B cell (primary cell): ENCODE results near the gene SLC12A4.

Experiments used
- EZH2 ChIP-seq: IDR thresholded peaks from 2 replicates; pipeline ENCODE4 v1.6.1; 2012; ENCODE audit warnings: borderline replicate concordance, low read depth, mild to moderate bottlenecking, moderate library complexity, low read length; ENCODE audit not compliant: insufficient read depth, poor library complexity, severe bottlenecking
- TF ChIP-seq, protein P1 (sequence below): fragments of 200-600 bp; IDR thresholded peaks from one replicate; pipeline ENCODE4 v1.8.0; 2022; ENCODE audit warnings: antibody characterized with exemption, mild to moderate bottlenecking

GRCh38 chr16:67988675-67989074, 20.2 kb upstream of the SLC12A4 start:
- TF ChIP-seq, protein P1, sequence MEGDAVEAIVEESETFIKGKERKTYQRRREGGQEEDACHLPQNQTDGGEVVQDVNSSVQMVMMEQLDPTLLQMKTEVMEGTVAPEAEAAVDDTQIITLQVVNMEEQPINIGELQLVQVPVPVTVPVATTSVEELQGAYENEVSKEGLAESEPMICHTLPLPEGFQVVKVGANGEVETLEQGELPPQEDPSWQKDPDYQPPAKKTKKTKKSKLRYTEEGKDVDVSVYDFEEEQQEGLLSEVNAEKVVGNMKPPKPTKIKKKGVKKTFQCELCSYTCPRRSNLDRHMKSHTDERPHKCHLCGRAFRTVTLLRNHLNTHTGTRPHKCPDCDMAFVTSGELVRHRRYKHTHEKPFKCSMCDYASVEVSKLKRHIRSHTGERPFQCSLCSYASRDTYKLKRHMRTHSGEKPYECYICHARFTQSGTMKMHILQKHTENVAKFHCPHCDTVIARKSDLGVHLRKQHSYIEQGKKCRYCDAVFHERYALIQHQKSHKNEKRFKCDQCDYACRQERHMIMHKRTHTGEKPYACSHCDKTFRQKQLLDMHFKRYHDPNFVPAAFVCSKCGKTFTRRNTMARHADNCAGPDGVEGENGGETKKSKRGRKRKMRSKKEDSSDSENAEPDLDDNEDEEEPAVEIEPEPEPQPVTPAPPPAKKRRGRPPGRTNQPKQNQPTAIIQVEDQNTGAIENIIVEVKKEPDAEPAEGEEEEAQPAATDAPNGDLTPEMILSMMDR, result no peak
- TF ChIP-seq EZH2, result no peak
